ENCODE results near the gene MIB2. TPM values are rescaled to one million over a fixed set of nuclear protein-coding genes. Genes with fewer than 3 reads are reported as not detected.

The MIB2 gene
- total and polyA plus RNA-seq, 10 of the 15 experiments (the other 5 are each of a cell fraction or from before 2014, with no cell fraction given) = 0.42 to 26.8 (median 10.9) TPM; not detected in 1

- TF ChIP-seq, protein P1, sequence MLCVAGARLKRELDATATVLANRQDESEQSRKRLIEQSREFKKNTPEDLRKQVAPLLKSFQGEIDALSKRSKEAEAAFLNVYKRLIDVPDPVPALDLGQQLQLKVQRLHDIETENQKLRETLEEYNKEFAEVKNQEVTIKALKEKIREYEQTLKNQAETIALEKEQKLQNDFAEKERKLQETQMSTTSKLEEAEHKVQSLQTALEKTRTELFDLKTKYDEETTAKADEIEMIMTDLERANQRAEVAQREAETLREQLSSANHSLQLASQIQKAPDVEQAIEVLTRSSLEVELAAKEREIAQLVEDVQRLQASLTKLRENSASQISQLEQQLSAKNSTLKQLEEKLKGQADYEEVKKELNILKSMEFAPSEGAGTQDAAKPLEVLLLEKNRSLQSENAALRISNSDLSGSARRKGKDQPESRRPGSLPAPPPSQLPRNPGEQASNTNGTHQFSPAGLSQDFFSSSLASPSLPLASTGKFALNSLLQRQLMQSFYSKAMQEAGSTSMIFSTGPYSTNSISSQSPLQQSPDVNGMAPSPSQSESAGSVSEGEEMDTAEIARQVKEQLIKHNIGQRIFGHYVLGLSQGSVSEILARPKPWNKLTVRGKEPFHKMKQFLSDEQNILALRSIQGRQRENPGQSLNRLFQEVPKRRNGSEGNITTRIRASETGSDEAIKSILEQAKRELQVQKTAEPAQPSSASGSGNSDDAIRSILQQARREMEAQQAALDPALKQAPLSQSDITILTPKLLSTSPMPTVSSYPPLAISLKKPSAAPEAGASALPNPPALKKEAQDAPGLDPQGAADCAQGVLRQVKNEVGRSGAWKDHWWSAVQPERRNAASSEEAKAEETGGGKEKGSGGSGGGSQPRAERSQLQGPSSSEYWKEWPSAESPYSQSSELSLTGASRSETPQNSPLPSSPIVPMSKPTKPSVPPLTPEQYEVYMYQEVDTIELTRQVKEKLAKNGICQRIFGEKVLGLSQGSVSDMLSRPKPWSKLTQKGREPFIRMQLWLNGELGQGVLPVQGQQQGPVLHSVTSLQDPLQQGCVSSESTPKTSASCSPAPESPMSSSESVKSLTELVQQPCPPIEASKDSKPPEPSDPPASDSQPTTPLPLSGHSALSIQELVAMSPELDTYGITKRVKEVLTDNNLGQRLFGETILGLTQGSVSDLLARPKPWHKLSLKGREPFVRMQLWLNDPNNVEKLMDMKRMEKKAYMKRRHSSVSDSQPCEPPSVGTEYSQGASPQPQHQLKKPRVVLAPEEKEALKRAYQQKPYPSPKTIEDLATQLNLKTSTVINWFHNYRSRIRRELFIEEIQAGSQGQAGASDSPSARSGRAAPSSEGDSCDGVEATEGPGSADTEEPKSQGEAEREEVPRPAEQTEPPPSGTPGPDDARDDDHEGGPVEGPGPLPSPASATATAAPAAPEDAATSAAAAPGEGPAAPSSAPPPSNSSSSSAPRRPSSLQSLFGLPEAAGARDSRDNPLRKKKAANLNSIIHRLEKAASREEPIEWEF (IDR thresholded peaks at IDR 0.05; ENCODE audit: insufficient replicate concordance, low read depth, low read length) = peak; percentile 48
- no peak for TF ChIP-seq TCF3 (IDR thresholded peaks at IDR 0.05; ENCODE audit: borderline replicate concordance, insufficient read depth, low read depth, low read length)
- no peak for TF ChIP-seq CTCF (IDR thresholded peaks at IDR 0.05 in 2 of 3, conservative IDR thresholded peaks at IDR 0.05 in 1 of 3; ENCODE audit: control insufficient read depth in 2 of 3, extremely low read depth in 1 of 3, insufficient read depth in 1 of 3, low read depth in 3 of 3, low read length in 3 of 3)
- no peak for TF ChIP-seq ZNF207 (IDR thresholded peaks at IDR 0.05; ENCODE audit: borderline replicate concordance)
- no peak for TF ChIP-seq BHLHE40 (IDR thresholded peaks at IDR 0.05; ENCODE audit: borderline replicate concordance in 1 of 2, low read depth in 2 of 2, low read length in 1 of 2)
- TF ChIP-seq, protein P2, sequence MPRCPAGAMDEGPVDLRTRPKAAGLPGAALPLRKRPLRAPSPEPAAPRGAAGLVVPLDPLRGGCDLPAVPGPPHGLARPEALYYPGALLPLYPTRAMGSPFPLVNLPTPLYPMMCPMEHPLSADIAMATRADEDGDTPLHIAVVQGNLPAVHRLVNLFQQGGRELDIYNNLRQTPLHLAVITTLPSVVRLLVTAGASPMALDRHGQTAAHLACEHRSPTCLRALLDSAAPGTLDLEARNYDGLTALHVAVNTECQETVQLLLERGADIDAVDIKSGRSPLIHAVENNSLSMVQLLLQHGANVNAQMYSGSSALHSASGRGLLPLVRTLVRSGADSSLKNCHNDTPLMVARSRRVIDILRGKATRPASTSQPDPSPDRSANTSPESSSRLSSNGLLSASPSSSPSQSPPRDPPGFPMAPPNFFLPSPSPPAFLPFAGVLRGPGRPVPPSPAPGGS (IDR thresholded peaks at IDR 0.05; ENCODE audit: borderline replicate concordance, insufficient read depth, low read depth, low read length, poor library complexity, severe bottlenecking) = no peak
- TF ChIP-seq NR2F1 (conservative IDR thresholded peaks at IDR 0.05) = no peak
- no peak for TF ChIP-seq NBN (IDR thresholded peaks at IDR 0.05)
- TF ChIP-seq YBX1 (IDR thresholded peaks at IDR 0.05) = no peak
- TF ChIP-seq, protein P3, sequence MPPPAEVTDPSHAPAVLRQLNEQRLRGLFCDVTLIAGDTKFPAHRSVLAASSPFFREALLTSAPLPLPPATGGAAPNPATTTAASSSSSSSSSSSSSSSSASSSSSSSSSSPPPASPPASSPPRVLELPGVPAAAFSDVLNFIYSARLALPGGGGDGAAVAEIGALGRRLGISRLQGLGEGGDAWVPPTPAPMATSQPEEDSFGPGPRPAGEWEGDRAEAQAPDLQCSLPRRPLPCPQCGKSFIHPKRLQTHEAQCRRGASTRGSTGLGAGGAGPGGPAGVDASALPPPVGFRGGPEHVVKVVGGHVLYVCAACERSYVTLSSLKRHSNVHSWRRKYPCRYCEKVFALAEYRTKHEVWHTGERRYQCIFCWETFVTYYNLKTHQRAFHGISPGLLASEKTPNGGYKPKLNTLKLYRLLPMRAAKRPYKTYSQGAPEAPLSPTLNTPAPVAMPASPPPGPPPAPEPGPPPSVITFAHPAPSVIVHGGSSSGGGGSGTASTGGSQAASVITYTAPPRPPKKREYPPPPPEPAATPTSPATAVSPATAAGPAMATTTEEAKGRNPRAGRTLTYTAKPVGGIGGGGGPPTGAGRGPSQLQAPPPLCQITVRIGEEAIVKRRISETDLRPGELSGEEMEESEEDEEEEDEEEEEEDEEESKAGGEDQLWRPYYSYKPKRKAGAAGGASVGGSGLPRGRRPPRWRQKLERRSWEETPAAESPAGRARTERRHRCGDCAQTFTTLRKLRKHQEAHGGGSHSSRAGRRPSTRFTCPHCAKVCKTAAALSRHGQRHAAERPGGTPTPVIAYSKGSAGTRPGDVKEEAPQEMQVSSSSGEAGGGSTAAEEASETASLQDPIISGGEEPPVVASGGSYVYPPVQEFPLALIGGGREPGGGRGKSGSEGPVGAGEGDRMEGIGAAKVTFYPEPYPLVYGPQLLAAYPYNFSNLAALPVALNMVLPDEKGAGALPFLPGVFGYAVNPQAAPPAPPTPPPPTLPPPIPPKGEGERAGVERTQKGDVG (CRISPR knock-in tag; IDR thresholded peaks at IDR 0.05) = no peak
- TF ChIP-seq, protein P4, sequence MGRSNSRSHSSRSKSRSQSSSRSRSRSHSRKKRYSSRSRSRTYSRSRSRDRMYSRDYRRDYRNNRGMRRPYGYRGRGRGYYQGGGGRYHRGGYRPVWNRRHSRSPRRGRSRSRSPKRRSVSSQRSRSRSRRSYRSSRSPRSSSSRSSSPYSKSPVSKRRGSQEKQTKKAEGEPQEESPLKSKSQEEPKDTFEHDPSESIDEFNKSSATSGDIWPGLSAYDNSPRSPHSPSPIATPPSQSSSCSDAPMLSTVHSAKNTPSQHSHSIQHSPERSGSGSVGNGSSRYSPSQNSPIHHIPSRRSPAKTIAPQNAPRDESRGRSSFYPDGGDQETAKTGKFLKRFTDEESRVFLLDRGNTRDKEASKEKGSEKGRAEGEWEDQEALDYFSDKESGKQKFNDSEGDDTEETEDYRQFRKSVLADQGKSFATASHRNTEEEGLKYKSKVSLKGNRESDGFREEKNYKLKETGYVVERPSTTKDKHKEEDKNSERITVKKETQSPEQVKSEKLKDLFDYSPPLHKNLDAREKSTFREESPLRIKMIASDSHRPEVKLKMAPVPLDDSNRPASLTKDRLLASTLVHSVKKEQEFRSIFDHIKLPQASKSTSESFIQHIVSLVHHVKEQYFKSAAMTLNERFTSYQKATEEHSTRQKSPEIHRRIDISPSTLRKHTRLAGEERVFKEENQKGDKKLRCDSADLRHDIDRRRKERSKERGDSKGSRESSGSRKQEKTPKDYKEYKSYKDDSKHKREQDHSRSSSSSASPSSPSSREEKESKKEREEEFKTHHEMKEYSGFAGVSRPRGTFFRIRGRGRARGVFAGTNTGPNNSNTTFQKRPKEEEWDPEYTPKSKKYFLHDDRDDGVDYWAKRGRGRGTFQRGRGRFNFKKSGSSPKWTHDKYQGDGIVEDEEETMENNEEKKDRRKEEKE (IDR thresholded peaks at IDR 0.05) = no peak
- no peak for TF ChIP-seq NR2C1 (IDR thresholded peaks at IDR 0.05)
Measured at GRCh38 chr1:1671365-1672119, 56.2 kb downstream of the MIB2 start (continued).
